Cardiac septum (tissue), 1 donor: ENCODE measurements around the gene TNFRSF25. TPM values are rescaled to one million over a fixed set of nuclear protein-coding genes. Genes with fewer than 3 reads are reported as not detected.
"Not testable (repeated sequence)": the region's sequence is repeated elsewhere in the genome, so short reads cannot be mapped to it uniquely, and the experiment has no call there.

ENCODE experiments used
- DNase-seq: peaks from one replicate; pipeline ENCODE4 v3.0.0-alpha.2; 2020; ENCODE audit warnings: low spot score
- intact Hi-C: fragments of 100-400 bp; cut with DNase I; formaldehyde crosslinking; loops from one replicate; pipeline ENCODE4 v1.14.0; 2022
- total RNA-seq: library from RNA; stranded (reverse); fragmentation: NEBNext Ultra II Directional; extraction: Animal tissue kit (Norgen Biotek cat#: 25700); gene quantifications from one replicate; pipeline ENCODE4 v1.2.1, GENCODE V29; 2021
- donor health status: DM: no; HTN: no; CAD: no.

Gene TNFRSF25
- total RNA-seq, 1 donor from 2014 or later: 8.5 TPM

- intact Hi-C loops: no loop called here
- no peak for DNase-seq
Measured at GRCh38 chr1:6503884-6504602, 38.1 kb upstream of the TNFRSF25 start.

GRCh38 chr1:6502000-6502891, 36.3 kb upstream of the TNFRSF25 start:
- DNase-seq: peak; percentile 91
- intact Hi-C loops: no loop called here

GRCh38 chr1:6501279-6501813, 35.4 kb upstream of the TNFRSF25 start:
- intact Hi-C loops: no loop called here
- DNase-seq: no peak

DNA sequence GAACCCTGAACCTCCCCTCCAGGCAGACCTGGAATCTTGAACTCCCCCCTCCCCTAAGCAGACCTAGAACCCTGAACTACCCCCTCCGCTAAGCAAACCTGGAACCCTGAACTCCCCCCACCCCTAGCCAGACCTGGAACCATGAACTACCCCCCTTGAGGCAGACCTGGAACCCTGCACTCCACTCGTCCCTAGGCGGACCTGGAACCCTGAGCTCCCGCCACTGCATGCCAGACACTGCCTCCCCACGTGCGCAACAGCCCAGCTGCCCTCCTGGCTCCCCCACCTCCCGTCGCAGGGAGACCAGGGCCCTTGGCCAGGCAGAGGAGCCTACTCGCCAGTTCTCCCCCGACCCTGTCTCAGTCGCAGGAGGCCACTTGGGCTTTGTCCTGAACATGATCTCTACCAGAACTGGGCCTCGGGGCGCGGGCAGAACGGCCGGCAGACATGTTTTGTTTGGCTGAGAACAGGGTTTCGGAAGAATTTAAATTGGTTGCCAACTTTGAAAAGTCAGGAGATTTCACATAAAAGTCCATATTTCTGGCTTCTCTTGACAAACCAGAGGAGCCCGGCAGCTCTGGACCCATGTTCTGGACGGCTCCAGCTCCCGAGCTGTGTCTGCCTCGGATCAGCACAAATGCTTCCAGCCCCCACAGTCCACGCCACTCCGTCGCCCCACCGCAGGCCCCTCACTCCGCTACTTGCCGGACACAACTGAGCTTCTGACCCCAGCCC, 34.7 kb upstream of the TNFRSF25 start:
- intact Hi-C loops: no loop called here
- DNase-seq: no peak

DNA sequence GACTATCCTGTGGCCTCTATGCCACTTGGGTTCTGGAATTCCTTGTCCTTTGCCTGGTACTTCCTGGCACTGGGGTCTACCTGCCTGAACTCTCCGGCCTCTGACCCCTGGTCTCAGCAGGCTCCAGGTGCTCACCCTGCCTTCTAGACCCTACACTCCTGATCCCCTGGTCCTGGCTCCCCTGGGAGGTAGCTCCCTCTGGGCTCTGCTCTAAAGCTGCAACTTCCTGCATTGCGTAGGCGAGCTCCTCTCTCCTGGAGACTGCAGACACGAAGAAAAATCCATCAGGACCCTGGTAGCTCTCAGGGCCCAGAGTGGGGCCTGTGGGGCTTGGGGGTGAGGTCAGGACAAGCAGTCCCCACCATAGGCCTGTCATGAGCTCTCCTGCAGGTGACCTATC, 33.3 kb upstream of the TNFRSF25 start:
- no peak for DNase-seq
- intact Hi-C loops: no loop called here

- intact Hi-C loops: no loop called here
- DNase-seq: no peak
Measured at GRCh38 chr1:6498576-6499111, 32.7 kb upstream of the TNFRSF25 start.

DNA sequence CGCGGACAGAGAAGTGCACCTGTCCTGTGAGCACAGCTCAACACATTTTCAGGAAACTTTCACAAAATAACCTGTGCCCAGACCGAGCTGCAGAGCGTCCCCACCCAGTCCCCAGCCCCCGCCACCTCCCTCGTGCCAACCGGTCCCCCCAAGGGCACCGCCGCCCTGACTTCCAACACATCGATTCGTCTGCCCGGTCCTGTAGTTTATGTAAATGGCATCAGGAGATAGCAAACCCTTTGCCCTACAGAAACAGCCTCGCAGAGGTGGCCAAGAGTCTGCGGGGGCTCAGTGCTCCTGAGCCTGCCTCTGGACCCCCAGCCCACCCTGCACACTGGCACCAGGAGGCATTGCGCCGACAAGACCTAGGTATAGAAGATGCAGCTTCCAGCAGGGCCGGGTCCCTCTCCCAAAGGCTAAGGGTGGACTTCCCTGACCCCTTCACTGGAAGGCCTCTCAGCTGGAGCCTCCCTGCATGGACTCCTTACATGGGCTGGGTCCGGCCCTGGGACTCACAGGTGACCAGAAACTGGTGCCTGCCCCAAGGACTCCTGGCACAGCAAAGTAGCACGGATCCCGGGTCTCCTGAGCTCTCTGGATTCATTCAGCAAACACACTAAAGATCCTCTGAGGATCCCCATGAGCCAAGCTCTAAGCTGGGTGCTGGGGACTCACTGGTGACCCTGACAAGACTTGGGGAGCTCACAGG, 32.0 kb upstream of the TNFRSF25 start:
- intact Hi-C loops: no loop called here
- no peak for DNase-seq

GRCh38 chr1:6497215-6497866, 31.4 kb upstream of the TNFRSF25 start:
- no peak for DNase-seq
- intact Hi-C loops: no loop called here

DNA sequence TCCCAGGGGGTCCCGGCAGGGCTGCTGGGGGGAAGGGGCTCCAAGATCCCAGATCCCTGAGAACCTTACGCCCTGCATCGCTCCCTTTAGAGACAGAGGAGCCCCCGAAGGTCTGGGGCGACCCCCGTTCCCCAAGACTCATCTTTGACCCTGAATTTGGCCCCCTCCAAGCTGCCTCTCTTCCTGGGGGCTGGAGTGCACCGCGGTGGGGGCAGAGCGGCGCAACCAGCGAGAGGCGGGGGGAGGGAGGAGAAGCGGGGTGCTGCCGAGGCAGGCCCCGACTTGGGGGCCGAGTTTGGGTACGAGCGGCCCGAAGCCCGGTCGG, 30.9 kb upstream of the TNFRSF25 start:
- no peak for DNase-seq
- intact Hi-C loops: no loop called here

DNA sequence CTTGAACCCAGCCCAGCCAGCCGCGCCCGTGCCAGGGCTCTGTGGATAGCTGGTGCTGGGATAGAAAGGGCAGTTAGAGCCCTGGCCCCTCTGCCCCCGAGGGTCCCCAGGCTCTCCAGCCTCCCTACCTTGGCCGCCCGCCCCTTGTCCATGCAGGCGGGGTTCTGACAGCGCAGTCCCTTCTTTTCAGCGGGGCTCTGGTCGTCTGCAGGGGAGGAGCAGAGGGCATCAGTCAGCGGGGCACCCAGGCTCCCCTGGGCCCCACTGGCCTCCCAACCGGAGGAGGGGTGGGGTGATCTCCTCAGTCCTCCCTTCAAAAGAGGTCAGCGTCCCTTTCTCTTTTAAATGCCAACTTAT, 30.4 kb upstream of the TNFRSF25 start:
- DNase-seq: peak; percentile 68
- intact Hi-C loops: no loop called here

- no peak for DNase-seq
- intact Hi-C loops: no loop called here
Measured at GRCh38 chr1:6495540-6496364, 29.8 kb upstream of the TNFRSF25 start.

DNA sequence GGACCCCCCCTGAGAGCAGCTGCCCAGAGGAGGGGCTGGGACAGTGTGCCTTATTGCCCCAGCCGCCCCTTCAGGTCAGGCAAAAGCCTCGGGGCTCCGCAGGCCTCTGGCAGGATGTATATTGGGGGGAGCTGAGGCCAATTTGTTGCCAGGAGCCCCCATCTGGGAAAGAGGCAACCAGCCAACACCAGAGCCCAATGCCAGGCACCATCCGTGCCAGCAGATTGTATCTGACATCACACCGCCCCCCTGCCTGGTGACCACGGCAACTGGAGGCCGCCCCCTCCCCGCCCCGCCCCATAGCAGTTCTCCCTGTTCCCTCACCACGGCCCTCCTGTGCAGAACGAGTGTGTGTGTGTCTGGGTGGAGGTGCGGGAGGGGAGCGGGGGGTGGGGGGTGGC, 29.1 kb upstream of the TNFRSF25 start:
- peak; percentile 68 for DNase-seq
- intact Hi-C loops: no loop called here

DNA sequence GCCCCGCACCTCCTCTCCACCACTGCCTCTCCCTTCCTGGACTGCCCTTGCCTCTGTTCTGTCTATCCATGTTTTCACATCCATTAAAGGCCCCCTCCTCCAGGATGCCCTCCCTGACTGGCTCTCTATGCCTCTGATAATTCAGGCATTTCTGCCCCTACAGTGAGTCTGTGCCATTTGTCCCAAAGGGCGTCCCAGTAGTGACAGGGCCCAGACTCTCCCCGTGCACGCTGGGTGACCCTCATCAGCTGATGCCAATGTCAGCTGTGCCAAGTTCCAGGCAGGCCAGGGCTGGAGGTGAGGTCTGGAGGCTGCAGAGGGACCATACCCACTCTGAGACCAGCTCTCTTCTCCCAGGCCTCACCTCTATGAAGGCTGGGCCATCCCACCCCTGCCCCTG, 28.7 kb upstream of the TNFRSF25 start:
- DNase-seq: no peak
- intact Hi-C loops: no loop called here

- DNase-seq, intact Hi-C loops: not testable (repeated sequence)
Measured at GRCh38 chr1:6493834-6494223, 27.9 kb upstream of the TNFRSF25 start.

DNA sequence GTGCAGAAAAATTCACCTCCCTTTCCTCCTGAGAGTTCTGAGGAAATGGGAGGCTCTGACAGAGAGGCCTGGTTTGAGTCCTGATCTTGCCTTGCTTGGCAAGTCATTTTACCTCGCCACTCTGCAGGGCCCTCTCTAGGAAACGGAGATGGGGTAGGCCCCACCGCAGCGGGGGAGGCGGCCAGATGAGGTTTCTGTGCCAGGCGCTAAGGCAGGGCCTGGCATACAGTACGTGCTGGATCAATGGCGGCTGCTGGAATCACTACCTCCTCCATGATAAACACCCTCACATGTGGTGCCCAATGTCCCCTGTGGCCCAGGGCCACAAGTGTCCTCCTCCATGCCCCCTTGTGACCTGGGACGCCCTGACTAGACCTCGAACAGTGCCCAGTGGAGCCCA, 26.0 kb upstream of the TNFRSF25 start:
- intact Hi-C loops: no loop called here
- no peak for DNase-seq

DNA sequence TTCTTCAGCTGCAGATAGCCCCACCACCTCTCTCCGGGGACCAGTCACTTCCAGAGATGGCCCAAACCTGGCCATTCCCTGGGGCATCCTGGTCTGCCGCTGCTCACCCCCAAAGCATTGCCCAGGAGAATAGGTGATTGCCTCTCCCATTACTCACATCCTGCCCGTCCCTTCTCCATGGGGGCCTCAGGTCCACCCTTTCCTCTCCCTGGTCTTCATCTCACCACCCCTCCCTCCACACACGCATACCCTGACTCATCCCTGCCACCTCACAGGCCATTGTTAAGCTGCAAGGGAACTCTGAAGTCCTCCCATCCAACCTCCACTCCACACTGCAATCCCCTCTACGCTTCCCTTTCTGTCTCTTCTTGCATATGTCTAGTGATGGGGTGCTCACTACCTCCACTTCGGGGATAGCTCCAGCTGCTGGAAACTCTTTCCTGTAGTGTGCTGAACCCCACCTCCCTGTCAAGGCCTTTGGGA, 25.5 kb upstream of the TNFRSF25 start, which contains the start of gene PLEKHG5:
Gene PLEKHG5 (minus strand): TSS at position 188 of the 483 bp plus-strand sequence. CDS start 14,096 bp downstream, outside the sequence.
- intact Hi-C loops: no loop called here
- DNase-seq: no peak

GRCh38 chr1:6491081-6491449, 25.1 kb upstream of the TNFRSF25 start:
- no peak for DNase-seq

More at GRCh38 chr1:6491081-6491449, 25.1 kb upstream of the TNFRSF25 start:
- intact Hi-C loops: no loop called here
